HepG2 (cell line): ENCODE measurements around the gene ZNFX1. TPM values are rescaled to one million over a fixed set of nuclear protein-coding genes. Genes with fewer than 3 reads are reported as not detected.

Experiments used
- ELF3 ChIP-seq: IDR thresholded peaks from 2 replicates; pipeline ENCODE4 v1.6.1; 2016; ENCODE audit warnings: missing genetic modification reagents, missing compliant biosample characterization
- HMGA1 ChIP-seq: sonication (generic); formaldehyde crosslinking; conservative IDR thresholded peaks from 2 replicates; pipeline ENCODE4 v1.4.0; 2020; ENCODE audit warnings: missing genetic modification reagents
- IKZF4 ChIP-seq: sonication (generic); formaldehyde crosslinking; IDR thresholded peaks from 2 replicates; pipeline ENCODE4 v1.5.1; 2020; ENCODE audit warnings: borderline replicate concordance, mild to moderate bottlenecking, low read depth, missing genetic modification reagents; ENCODE audit errors: not compliant biosample characterization
- JUN ChIP-seq: sonication (generic); formaldehyde crosslinking; IDR thresholded peaks from 2 replicates; pipeline ENCODE4 v1.4.0; 2020; ENCODE audit warnings: mild to moderate bottlenecking, missing genetic modification reagents
- MAF1 ChIP-seq: sonication (generic); formaldehyde crosslinking; IDR thresholded peaks from 2 replicates; pipeline ENCODE4 v1.5.0; 2020; ENCODE audit warnings: missing genetic modification reagents, borderline replicate concordance
- NBN ChIP-seq: fragments of 450-650 bp; conservative IDR thresholded peaks from 2 replicates; pipeline ENCODE4 v1.6.1; 2017
- NR2F6 ChIP-seq, 2 experiments: IDR thresholded peaks; 2 replicates each; pipeline ENCODE4 v1.6.1; 2016; ENCODE audit warnings: antibody characterized with exemption in 1 of 2, mild to moderate bottlenecking in 1 of 2
- RCOR2 ChIP-seq: IDR thresholded peaks from 2 replicates; pipeline ENCODE4 v1.6.1; 2016; ENCODE audit warnings: missing biosample characterization, missing genetic modification reagents
- RELA ChIP-seq: sonication (generic); formaldehyde crosslinking; IDR thresholded peaks from 2 replicates; pipeline ENCODE4 v1.4.0; 2020; ENCODE audit warnings: missing genetic modification reagents
- RORA ChIP-seq: sonication (generic); formaldehyde crosslinking; IDR thresholded peaks from 2 replicates; pipeline ENCODE4 v1.5.0; 2020; ENCODE audit warnings: mild to moderate bottlenecking, missing genetic modification reagents, moderate library complexity
- SATB2 ChIP-seq: sonication (generic); formaldehyde crosslinking; IDR thresholded peaks from 2 replicates; pipeline ENCODE4 v1.5.0; 2020; ENCODE audit warnings: missing genetic modification reagents
- SRY ChIP-seq: sonication (generic); formaldehyde crosslinking; IDR thresholded peaks from 2 replicates; pipeline ENCODE4 v1.8.0; 2022; ENCODE audit warnings: mild to moderate bottlenecking, missing genetic modification reagents
- TP53 ChIP-seq: sonication (generic); formaldehyde crosslinking; conservative IDR thresholded peaks from 2 replicates; pipeline ENCODE4 v1.4.0; 2020; ENCODE audit warnings: missing genetic modification reagents
- ZKSCAN8 ChIP-seq: IDR thresholded peaks from 2 replicates; pipeline ENCODE4 v1.6.1; 2016; ENCODE audit warnings: borderline replicate concordance, missing genetic modification reagents, missing compliant biosample characterization
- ZNF292 ChIP-seq: sonication (generic); formaldehyde crosslinking; IDR thresholded peaks from 2 replicates; pipeline ENCODE4 v1.8.1; 2022; ENCODE audit warnings: mild to moderate bottlenecking, low read depth, missing genetic modification reagents, borderline replicate concordance
- ZNF513 ChIP-seq: sonication (generic); formaldehyde crosslinking; conservative IDR thresholded peaks from 2 replicates; pipeline ENCODE4 v1.5.0; 2020; ENCODE audit warnings: missing genetic modification reagents
- ZNF614 ChIP-seq: IDR thresholded peaks from 2 replicates; pipeline ENCODE4 v1.6.1; 2018; ENCODE audit warnings: missing biosample characterization, missing genetic modification reagents, inconsistent platforms, borderline replicate concordance
- ZNF878 ChIP-seq: sonication (generic); formaldehyde crosslinking; IDR thresholded peaks from 2 replicates; pipeline ENCODE4 v1.8.1; 2023; ENCODE audit warnings: mild to moderate bottlenecking, missing genetic modification reagents, moderate library complexity
- ZNF879 ChIP-seq: sonication (generic); formaldehyde crosslinking; IDR thresholded peaks from 2 replicates; pipeline ENCODE4 v1.8.1; 2023; ENCODE audit warnings: missing genetic modification reagents
- ZSCAN30 ChIP-seq: sonication (generic); formaldehyde crosslinking; IDR thresholded peaks from 2 replicates; pipeline ENCODE4 v1.5.0; 2020; ENCODE audit warnings: mild to moderate bottlenecking, missing genetic modification reagents
- ZSCAN9 ChIP-seq: IDR thresholded peaks from 2 replicates; pipeline ENCODE4 v1.6.1; 2016; ENCODE audit warnings: borderline replicate concordance
- polyA plus RNA-seq, 8 experiments: library from polyadenylated mRNA; depleted of rRNA in 3 of 8; stranded (reverse) in 7 of 8; unstranded in 1 of 8; fragments of >200 nt; fragmentation: Illumina TruSeq in 4 of 8; extraction: Trizol in 4 of 8; gene quantifications; 2 replicates each; pipeline versions ENCODE4 v1.2.1 to v1.2.3, GENCODE V29; 2011 to 2016; ENCODE audit warnings: low read depth in 4 of 8, missing spikeins in 1 of 8, mixed read lengths in 1 of 8; ENCODE audit not compliant: insufficient read depth in 1 of 8
- total RNA-seq, 5 experiments: library from RNA; depleted of rRNA; stranded (reverse); fragments of >200 nt; fragmentation: Illumina TruSeq; extraction: Trizol; gene quantifications; 2 replicates each; pipeline ENCODE4 v1.2.3, GENCODE V29; 2016; ENCODE audit warnings: low read depth in 1 of 5
- TF ChIP-seq, protein P1 (sequence below): sonication (generic); formaldehyde crosslinking; conservative IDR thresholded peaks from 2 replicates; pipeline ENCODE4 v1.4.0; 2020; ENCODE audit warnings: mild to moderate bottlenecking, missing genetic modification reagents, moderate library complexity
- TF ChIP-seq, protein P2 (sequence below): sonication (generic); formaldehyde crosslinking; IDR thresholded peaks from 2 replicates; pipeline ENCODE4 v1.4.0; 2020; ENCODE audit warnings: missing genetic modification reagents; ENCODE audit errors: not compliant biosample characterization

The ZNFX1 gene
- total and polyA plus RNA-seq, 2 of the 13 experiments (the other 11 are each of a cell fraction or from before 2014, with no cell fraction given), result 2.9 to 11.1 TPM

DNA sequence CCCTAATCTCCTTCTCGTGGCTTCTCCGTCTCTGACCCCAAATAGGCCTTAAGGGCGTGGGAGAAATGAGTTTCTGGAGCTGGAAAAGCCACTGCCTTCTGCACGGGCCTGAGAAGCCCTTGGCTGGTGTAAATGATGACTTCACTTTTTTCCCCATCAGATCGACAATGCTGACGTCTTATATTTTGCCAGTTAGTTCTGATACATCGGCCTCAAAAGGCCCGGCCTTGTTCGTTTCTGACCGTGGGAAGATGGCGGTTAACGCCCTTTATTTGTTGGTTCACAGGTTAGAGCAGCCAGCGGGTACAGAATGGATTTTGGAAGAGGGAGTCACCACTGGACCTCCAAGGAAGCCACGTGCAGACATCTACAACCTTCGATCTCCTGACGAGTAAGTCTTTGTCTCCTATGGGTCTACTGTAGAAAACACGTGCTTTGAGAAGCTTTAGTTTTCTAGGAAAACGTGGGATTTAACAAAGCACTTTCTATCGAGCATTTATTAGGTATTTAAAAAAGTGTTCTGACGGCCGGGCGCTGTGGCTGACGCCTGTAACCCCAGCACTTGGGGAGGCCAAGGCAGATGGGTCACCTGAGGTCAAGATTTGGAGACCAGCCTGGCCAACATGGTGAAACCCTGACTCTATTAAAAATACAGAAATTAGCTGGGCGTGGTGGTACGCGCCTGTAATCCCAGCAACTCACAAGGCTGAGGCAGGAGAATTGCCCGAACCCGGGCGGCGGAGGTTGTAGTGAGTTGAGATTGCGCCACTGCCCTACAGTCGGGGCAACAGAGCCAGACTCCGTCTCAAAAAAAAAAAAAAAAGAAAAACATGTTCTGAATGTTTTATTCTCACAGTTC is 1.2 kb upstream of the ZNFX1 start (continued):
- TF ChIP-seq TP53 (CRISPR knock-in tag), result peak; percentile 92; the same call in 1 of the 2 replicates
- TF ChIP-seq NBN, result no peak
- no peak for TF ChIP-seq ZNF879
- TF ChIP-seq RORA (CRISPR knock-in tag), result no peak; the same call in 1 of the 2 replicates
- no peak; the same call in 1 of the 2 replicates for TF ChIP-seq ELF3 (CRISPR knock-in tag)
- no peak for TF ChIP-seq SRY (CRISPR knock-in tag)
- TF ChIP-seq IKZF4 (CRISPR knock-in tag), result no peak
- TF ChIP-seq ZNF513 (CRISPR knock-in tag), result no peak
- TF ChIP-seq SATB2, result 0 out of 2 replicates have a peak, but pooled peaks have one; percentile 46
- TF ChIP-seq, protein P1, sequence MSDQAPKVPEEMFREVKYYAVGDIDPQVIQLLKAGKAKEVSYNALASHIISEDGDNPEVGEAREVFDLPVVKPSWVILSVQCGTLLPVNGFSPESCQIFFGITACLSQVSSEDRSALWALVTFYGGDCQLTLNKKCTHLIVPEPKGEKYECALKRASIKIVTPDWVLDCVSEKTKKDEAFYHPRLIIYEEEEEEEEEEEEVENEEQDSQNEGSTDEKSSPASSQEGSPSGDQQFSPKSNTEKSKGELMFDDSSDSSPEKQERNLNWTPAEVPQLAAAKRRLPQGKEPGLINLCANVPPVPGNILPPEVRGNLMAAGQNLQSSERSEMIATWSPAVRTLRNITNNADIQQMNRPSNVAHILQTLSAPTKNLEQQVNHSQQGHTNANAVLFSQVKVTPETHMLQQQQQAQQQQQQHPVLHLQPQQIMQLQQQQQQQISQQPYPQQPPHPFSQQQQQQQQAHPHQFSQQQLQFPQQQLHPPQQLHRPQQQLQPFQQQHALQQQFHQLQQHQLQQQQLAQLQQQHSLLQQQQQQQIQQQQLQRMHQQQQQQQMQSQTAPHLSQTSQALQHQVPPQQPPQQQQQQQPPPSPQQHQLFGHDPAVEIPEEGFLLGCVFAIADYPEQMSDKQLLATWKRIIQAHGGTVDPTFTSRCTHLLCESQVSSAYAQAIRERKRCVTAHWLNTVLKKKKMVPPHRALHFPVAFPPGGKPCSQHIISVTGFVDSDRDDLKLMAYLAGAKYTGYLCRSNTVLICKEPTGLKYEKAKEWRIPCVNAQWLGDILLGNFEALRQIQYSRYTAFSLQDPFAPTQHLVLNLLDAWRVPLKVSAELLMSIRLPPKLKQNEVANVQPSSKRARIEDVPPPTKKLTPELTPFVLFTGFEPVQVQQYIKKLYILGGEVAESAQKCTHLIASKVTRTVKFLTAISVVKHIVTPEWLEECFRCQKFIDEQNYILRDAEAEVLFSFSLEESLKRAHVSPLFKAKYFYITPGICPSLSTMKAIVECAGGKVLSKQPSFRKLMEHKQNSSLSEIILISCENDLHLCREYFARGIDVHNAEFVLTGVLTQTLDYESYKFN (CRISPR knock-in tag), result no peak
- TF ChIP-seq RELA (CRISPR knock-in tag), result no peak
- no peak for TF ChIP-seq HMGA1 (CRISPR knock-in tag)
- no peak for TF ChIP-seq MAF1 (CRISPR knock-in tag)
- peak; percentile 43; the same call in 1 of the 2 replicates for TF ChIP-seq ZNF878 (CRISPR knock-in tag)
- TF ChIP-seq, protein P2, sequence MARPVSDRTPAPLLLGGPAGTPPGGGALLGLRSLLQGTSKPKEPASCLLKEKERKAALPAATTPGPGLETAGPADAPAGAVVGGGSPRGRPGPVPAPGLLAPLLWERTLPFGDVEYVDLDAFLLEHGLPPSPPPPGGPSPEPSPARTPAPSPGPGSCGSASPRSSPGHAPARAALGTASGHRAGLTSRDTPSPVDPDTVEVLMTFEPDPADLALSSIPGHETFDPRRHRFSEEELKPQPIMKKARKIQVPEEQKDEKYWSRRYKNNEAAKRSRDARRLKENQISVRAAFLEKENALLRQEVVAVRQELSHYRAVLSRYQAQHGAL (CRISPR knock-in tag), result peak; percentile 14
- 0 out of 2 replicates have a peak, but pooled peaks have one; percentile 25 for TF ChIP-seq ZSCAN9 (CRISPR knock-in tag)
- TF ChIP-seq ZNF292 (CRISPR knock-in tag), result 0 out of 2 replicates have a peak, but pooled peaks have one; percentile 27
- no peak for TF ChIP-seq ZSCAN30 (CRISPR knock-in tag)
- TF ChIP-seq NR2F6 (IDR thresholded peaks at IDR 0.05), result peak; percentile 57; the same call in 1 of the 2 replicates
- no peak; the same call in 1 of the 2 replicates for TF ChIP-seq NR2F6 (CRISPR knock-in tag; IDR thresholded peaks at IDR 0.05)
- TF ChIP-seq JUN (CRISPR knock-in tag), result no peak
- TF ChIP-seq RCOR2 (CRISPR knock-in tag), result no peak
- 0 out of 2 replicates have a peak, but pooled peaks have one; percentile 2 for TF ChIP-seq ZNF614
- no peak for TF ChIP-seq ZKSCAN8 (CRISPR knock-in tag)
